Measurements from ENCODE around the gene CDKN1C. TPM values are rescaled to one million over a fixed set of nuclear protein-coding genes. Genes with fewer than 3 reads are reported as not detected.

CDKN1C gene
- total and polyA plus RNA-seq, 2 experiments from 2014 or later = 0.38 to 0.43 TPM

DNA sequence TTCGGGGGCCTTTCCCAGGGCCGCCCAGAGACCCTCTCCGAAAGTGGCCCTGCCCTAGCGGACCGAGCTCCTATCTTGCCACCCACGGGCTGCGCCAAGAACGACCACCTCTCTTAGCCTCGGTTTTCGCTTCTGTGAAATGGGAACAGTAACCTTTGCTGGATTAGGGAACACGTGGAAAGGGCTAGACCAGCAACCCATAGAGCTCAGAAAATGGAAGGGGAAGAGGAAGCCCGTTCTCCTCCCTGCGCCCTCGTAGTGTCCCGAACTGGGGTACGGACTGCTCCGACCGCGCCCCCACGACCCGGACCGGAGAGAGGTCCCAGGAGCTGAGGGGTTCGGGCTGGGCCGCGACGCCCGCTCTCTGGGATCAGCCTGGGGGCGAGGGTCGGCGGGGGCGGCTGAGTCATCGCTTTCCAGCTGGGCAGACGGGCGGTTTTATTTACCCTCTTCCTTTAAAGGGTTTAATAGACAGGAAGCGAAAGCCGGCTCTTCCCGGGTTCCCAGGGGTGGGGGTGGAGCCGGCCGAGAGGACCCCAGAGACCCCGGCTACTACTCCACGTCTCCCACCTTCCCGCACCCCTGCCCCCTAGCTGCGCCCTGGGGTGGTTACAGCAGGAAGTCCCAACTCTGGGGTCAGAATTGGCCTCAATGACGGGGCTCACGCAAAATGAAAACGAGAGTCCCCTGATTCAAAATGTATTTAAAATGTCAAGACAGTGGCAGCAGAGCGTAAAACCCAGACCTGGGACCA is 44.6 kb upstream of the CDKN1C start:
- H3K27me3 ChIP-seq (replicated peaks; ENCODE audit: insufficient read depth) = no peaks in the 10 kb centered on the region

DNA sequence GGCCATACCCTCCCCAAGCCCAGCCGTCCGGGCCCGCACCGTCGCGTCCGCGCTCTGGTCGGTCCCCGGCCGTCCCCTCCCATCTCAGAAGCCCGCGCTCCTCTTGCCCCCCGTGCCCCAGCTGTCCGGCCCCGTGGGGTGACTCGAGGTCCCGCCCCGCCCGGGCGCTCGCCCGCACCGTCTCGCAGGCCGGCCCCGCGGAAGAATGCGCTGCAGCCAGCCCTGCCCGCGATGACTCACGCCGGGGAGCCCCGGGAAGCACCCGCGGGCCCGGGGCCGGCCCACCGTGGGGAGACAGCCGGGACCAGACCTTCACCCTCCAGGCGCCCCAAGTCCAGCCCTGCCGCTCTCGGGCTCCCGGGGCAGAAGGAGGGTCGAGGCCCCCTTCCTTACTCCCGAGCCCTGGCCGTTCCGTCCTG is 44.0 kb upstream of the CDKN1C start:
- Histone ChIP-seq H3K9me2 (ENCODE audit: insufficient read depth) (no peaks in the 10 kb centered on the region), H3K79me2 (ENCODE audit: insufficient read depth) (peaks cover 6% of the 10 kb centered on the region; the same call in 1 of the 2 replicates), H3K4me1 (ENCODE audit: insufficient read depth) (peaks cover 14% of the 10 kb centered on the region), H4K20me1 (ENCODE audit: insufficient read depth) (no peaks in the 10 kb centered on the region), H3K9me3 (ENCODE audit: low read depth) (no peaks in the 10 kb centered on the region), H3K9ac (peak overlapping the region; percentile 85), H3F3A (ENCODE audit: insufficient read depth) (peaks cover 8% of the 10 kb centered on the region; the same call in 1 of the 2 replicates), H3K4me2 (ENCODE audit: unreplicated experiment) (peak overlapping the region; percentile 79), H3K36me3 (ENCODE audit: low read depth) (no peaks in the 10 kb centered on the region), H3K27ac (peak overlapping the region; percentile 66), H2AFZ (peak overlapping the region; percentile 59), H3K4me3 (peak overlapping the region; percentile 78), H3K27me3 (replicated peaks; ENCODE audit: insufficient read depth) (no peaks in the 10 kb centered on the region)
- peak; percentile 91 for DNase-seq
- TF ChIP-seq EZH2phosphoT487 (IDR thresholded peaks at IDR 0.05; ENCODE audit: insufficient read depth, low read depth) (no peak), EZH2 (IDR thresholded peaks at IDR 0.05; ENCODE audit: insufficient read depth, poor library complexity, severe bottlenecking) (no peak)
- in situ Hi-C loops (cut with MboI) = no loop called here
- WGBS, 2 experiments (ENCODE audit: low coverage in 1 of 2, low lambda C conversion rate in 2 of 2, missing lambda C conversion rate in 2 of 2) = 1% methylated on average over 27 to 39 of the region's 48 CpGs

More for the DNA sequence above, 44.6 kb upstream of the CDKN1C start:
- Histone ChIP-seq H3K27ac (peak overlapping the region; percentile 66), H3K9ac (peak overlapping the region; percentile 85), H3K9me3 (ENCODE audit: low read depth) (no peaks in the 10 kb centered on the region), H3K79me2 (ENCODE audit: insufficient read depth) (peaks cover 6% of the 10 kb centered on the region; the same call in 1 of the 2 replicates), H3K36me3 (ENCODE audit: low read depth) (no peaks in the 10 kb centered on the region), H3K4me2 (ENCODE audit: unreplicated experiment) (peak overlapping the region; percentile 79), H4K20me1 (ENCODE audit: insufficient read depth) (no peaks in the 10 kb centered on the region), H3K4me1 (ENCODE audit: insufficient read depth) (peaks cover 14% of the 10 kb centered on the region), H3K4me3 (peak overlapping the region; percentile 78), H3K9me2 (ENCODE audit: insufficient read depth) (no peaks in the 10 kb centered on the region), H2AFZ (peak overlapping the region; percentile 59), H3F3A (ENCODE audit: insufficient read depth) (peaks cover 8% of the 10 kb centered on the region; the same call in 1 of the 2 replicates)
- DNase-seq = peak; percentile 71
- in situ Hi-C loops (cut with MboI) = no loop called here
- WGBS, 2 experiments (ENCODE audit: low coverage in 1 of 2, low lambda C conversion rate in 2 of 2, missing lambda C conversion rate in 2 of 2) = 4 to 5% methylated on average over 44 to 47 of the region's 47 CpGs
- no peak for TF ChIP-seq EZH2phosphoT487 (IDR thresholded peaks at IDR 0.05; ENCODE audit: insufficient read depth, low read depth)
- no peak for TF ChIP-seq EZH2 (IDR thresholded peaks at IDR 0.05; ENCODE audit: insufficient read depth, poor library complexity, severe bottlenecking)

GRCh38 chr11:2928605-2929530 is 43.3 kb upstream of the CDKN1C start, which contains the start of gene PHLDA2:
Gene PHLDA2, minus strand, starts transcription at chr11:2929420. Its CDS starts 56 bp downstream, at chr11:2929364.
- Histone ChIP-seq H4K20me1 (ENCODE audit: insufficient read depth) (no peaks in the 10 kb centered on the region), H3K36me3 (ENCODE audit: low read depth) (no peaks in the 10 kb centered on the region), H3K4me3 (peak within 1 kb of the TSS; percentile 78), H3K4me2 (ENCODE audit: unreplicated experiment) (peak within 1 kb of the TSS; percentile 79), H3K27me3 (replicated peaks; ENCODE audit: insufficient read depth) (no peaks in the 10 kb centered on the region), H3K9me2 (ENCODE audit: insufficient read depth) (no peaks in the 10 kb centered on the region), H3K27ac (peak within 1 kb of the TSS; percentile 66), H3K9ac (peak within 1 kb of the TSS; percentile 85), H3K79me2 (ENCODE audit: insufficient read depth) (peaks cover 6% of the 10 kb centered on the region; the same call in 1 of the 2 replicates), H2AFZ (peak within 1 kb of the TSS; percentile 68), H3F3A (ENCODE audit: insufficient read depth) (peaks cover 8% of the 10 kb centered on the region; the same call in 1 of the 2 replicates), H3K9me3 (ENCODE audit: low read depth) (no peaks in the 10 kb centered on the region), H3K4me1 (ENCODE audit: insufficient read depth) (peaks cover 14% of the 10 kb centered on the region)
- peak; percentile 92 for DNase-seq
- 1% methylated on average over 62 to 76 of the region's 113 CpGs for WGBS, 2 experiments (ENCODE audit: low coverage in 1 of 2, low lambda C conversion rate in 2 of 2, missing lambda C conversion rate in 2 of 2)
- no peak for TF ChIP-seq EZH2phosphoT487 (IDR thresholded peaks at IDR 0.05; ENCODE audit: insufficient read depth, low read depth)
- no peak for TF ChIP-seq EZH2 (IDR thresholded peaks at IDR 0.05; ENCODE audit: insufficient read depth, poor library complexity, severe bottlenecking)
- in situ Hi-C loops (cut with MboI) = no loop called here

Measured in GM23248 (cell line).